Endodermal cell (in vitro differentiated cells): ENCODE measurements around the gene HBG2. TPM values are rescaled to one million over a fixed set of nuclear protein-coding genes. Genes with fewer than 3 reads are reported as not detected.
A peak's percentile ranks its signal among the peaks of the same experiment; 100 is the strongest.

Experiments
- DNase-seq: peaks from one replicate; pipeline ENCODE4 v3.0.0-alpha.2; 2017
- H3K27ac ChIP-seq: 2 replicates; pipeline ENCODE4 v1.5.1; 2013; ENCODE audit warnings: mild to moderate bottlenecking, low read depth, low read length, moderate library complexity
- H3K27me3 ChIP-seq: 2 replicates; pipeline ENCODE4 v1.6.1; 2013; ENCODE audit warnings: mild to moderate bottlenecking, low read length, moderate library complexity; ENCODE audit not compliant: insufficient read depth, control insufficient read depth, poor library complexity, severe bottlenecking
- H3K36me3 ChIP-seq: 2 replicates; pipeline ENCODE4 v1.7.0; 2013; ENCODE audit warnings: mild to moderate bottlenecking, low read length, moderate library complexity; ENCODE audit not compliant: control insufficient read depth, insufficient read depth
- H3K4me1 ChIP-seq: one replicate; pipeline ENCODE4 v1.7.0; 2013; ENCODE audit warnings: low read length; ENCODE audit not compliant: control insufficient read depth, insufficient read depth
- H3K4me3 ChIP-seq: 2 replicates; pipeline ENCODE4 v1.5.1; 2013; ENCODE audit warnings: mild to moderate bottlenecking, low read length, moderate library complexity
- H3K9ac ChIP-seq: 2 replicates; pipeline ENCODE4 v1.6.1; 2013; ENCODE audit warnings: mild to moderate bottlenecking, low read length, moderate library complexity; ENCODE audit not compliant: poor library complexity, severe bottlenecking; ENCODE audit errors: extremely low read depth
- H3K9me3 ChIP-seq: 2 replicates; pipeline ENCODE4 v1.6.1; 2013; ENCODE audit warnings: mild to moderate bottlenecking, low read length, moderate library complexity; ENCODE audit not compliant: control insufficient read depth
- H3K27ac Mint-ChIP-seq: 2 replicates; pipeline ENCODE4 v1.8.0; 2020; ENCODE audit warnings: mixed read lengths
- H3K27me3 Mint-ChIP-seq: 2 replicates; pipeline ENCODE4 v1.8.0; 2021; ENCODE audit warnings: mild to moderate bottlenecking, mixed read lengths; ENCODE audit not compliant: insufficient read depth
- H3K36me3 Mint-ChIP-seq: 2 replicates; pipeline ENCODE4 v1.8.0; 2020; ENCODE audit warnings: low read depth, mixed read lengths
- H3K4me1 Mint-ChIP-seq: 2 replicates; pipeline ENCODE4 v1.8.0; 2020; ENCODE audit warnings: mixed read lengths
- H3K4me3 Mint-ChIP-seq: 2 replicates; pipeline ENCODE4 v1.8.0; 2020; ENCODE audit warnings: mild to moderate bottlenecking, moderate library complexity, mixed read lengths
- H3K9me3 Mint-ChIP-seq: 2 replicates; pipeline ENCODE4 v1.8.0; 2020; ENCODE audit warnings: mild to moderate bottlenecking, mixed read lengths
- WGBS, 2 experiments: methylation state at CpG; one replicate each; pipeline versions ENCODE4 v1.1.5 to v1.1.7; 2013; ENCODE audit warnings: missing lambda C conversion rate in 2 of 2, mixed read lengths in 1 of 2; ENCODE audit not compliant: insufficient coverage in 1 of 2, insufficient read length in 1 of 2; 5-methylcytosine and 5-hydroxymethylcytosine counted together
- total RNA-seq, 2 donors: library from RNA; stranded (reverse); fragmentation: NEBNext Ultra II Directional in 1 of 2; extraction: Animal tissue kit (Norgen Biotek cat#: 25700) in 1 of 2; gene quantifications; 2 replicates in 1 of 2; 3 replicates in 1 of 2; pipeline ENCODE4 v1.2.1, GENCODE V29; 2021
- TF ChIP-seq, protein P1 (sequence below): fragments of 200-600 bp; sonication (generic); conservative IDR thresholded peaks from 2 replicates; pipeline ENCODE4 v1.5.0; 2021; ENCODE audit warnings: antibody characterized with exemption, mild to moderate bottlenecking

Gene HBG2
- total RNA-seq, 2 donors from 2014 or later: 0.59 to 0.62 TPM

DNA sequence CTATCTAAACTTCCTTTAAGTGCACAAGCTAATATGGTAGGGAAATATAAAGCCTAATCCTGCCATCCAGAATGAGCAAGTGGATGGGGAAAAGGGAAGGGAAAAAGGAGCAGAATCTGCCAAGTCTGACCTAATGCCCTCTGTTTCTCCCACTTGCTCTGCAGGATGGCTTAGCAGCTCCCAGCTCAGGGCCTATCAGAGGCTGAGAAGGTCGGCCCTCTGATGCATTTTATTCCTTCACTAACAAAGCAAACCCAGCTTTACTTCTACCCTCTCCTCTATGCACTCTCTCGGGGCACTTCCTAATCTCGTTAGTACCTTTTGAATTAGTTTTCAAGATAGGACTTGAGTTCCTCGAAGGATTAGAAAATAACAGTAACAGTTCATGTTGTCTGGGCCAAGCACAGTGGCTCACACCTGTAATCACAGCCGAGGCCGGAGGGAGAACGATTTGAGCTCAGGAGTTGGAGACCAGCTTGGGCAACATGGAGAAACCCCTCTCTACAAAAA is 44.1 kb downstream of the HBG2 start:
- no peak overlapping the region for H3K27ac ChIP-seq
- Mint-ChIP-seq H3K27me3 (no peaks in the 10 kb centered on the region), H3K9me3 (peaks cover 18% of the 10 kb centered on the region), H3K4me1 (peaks cover 19% of the 10 kb centered on the region), H3K36me3 (peaks cover 3% of the 10 kb centered on the region), H3K27ac (peak overlapping the region; percentile 16), H3K4me3 (no peak overlapping the region)
- H3K9me3 ChIP-seq: peaks cover 19% of the 10 kb centered on the region
- H3K27me3 ChIP-seq: no peaks in the 10 kb centered on the region
- DNase-seq: peak; percentile 72
- WGBS, 2 experiments: 38 to 52% methylated on average over 6 to 7 of the region's 7 CpGs
- peaks cover 10% of the 10 kb centered on the region for H3K4me1 ChIP-seq
- TF ChIP-seq, protein P1, sequence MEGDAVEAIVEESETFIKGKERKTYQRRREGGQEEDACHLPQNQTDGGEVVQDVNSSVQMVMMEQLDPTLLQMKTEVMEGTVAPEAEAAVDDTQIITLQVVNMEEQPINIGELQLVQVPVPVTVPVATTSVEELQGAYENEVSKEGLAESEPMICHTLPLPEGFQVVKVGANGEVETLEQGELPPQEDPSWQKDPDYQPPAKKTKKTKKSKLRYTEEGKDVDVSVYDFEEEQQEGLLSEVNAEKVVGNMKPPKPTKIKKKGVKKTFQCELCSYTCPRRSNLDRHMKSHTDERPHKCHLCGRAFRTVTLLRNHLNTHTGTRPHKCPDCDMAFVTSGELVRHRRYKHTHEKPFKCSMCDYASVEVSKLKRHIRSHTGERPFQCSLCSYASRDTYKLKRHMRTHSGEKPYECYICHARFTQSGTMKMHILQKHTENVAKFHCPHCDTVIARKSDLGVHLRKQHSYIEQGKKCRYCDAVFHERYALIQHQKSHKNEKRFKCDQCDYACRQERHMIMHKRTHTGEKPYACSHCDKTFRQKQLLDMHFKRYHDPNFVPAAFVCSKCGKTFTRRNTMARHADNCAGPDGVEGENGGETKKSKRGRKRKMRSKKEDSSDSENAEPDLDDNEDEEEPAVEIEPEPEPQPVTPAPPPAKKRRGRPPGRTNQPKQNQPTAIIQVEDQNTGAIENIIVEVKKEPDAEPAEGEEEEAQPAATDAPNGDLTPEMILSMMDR: no peak
- no peak overlapping the region for H3K9ac ChIP-seq
- no peak overlapping the region for H3K4me3 ChIP-seq
- H3K36me3 ChIP-seq: no peaks in the 10 kb centered on the region

- Mint-ChIP-seq H3K4me3 (no peak overlapping the region), H3K4me1 (peaks cover 10% of the 10 kb centered on the region), H3K9me3 (no peaks in the 10 kb centered on the region), H3K36me3 (no peaks in the 10 kb centered on the region), H3K27me3 (no peaks in the 10 kb centered on the region), H3K27ac (no peak overlapping the region)
- 40% methylated on average over 1 of the region's 1 CpG; no CpG with 5 or more reads in 1 of the 2 experiments for WGBS, 2 experiments
- Histone ChIP-seq H3K4me3 (no peak overlapping the region), H3K9ac (no peak overlapping the region), H3K36me3 (no peaks in the 10 kb centered on the region), H3K27ac (no peak overlapping the region), H3K9me3 (no peaks in the 10 kb centered on the region), H3K4me1 (peaks cover 5% of the 10 kb centered on the region), H3K27me3 (no peaks in the 10 kb centered on the region)
- TF ChIP-seq, protein P1: peak; percentile 82
- no peak for DNase-seq
Measured at GRCh38 chr11:5204787-5205186, 49.8 kb downstream of the HBG2 start.

GRCh38 chr11:5203366-5203765 is 51.2 kb downstream of the HBG2 start:
- Histone ChIP-seq H3K27me3 (no peaks in the 10 kb centered on the region), H3K4me3 (no peak overlapping the region), H3K27ac (no peak overlapping the region), H3K9ac (no peak overlapping the region), H3K4me1 (no peaks in the 10 kb centered on the region), H3K9me3 (no peaks in the 10 kb centered on the region), H3K36me3 (no peaks in the 10 kb centered on the region)
- H3K4me1 Mint-ChIP-seq: peaks cover 3% of the 10 kb centered on the region
- no peaks in the 10 kb centered on the region for H3K27me3 Mint-ChIP-seq
- DNase-seq: no peak
- H3K9me3 Mint-ChIP-seq: no peaks in the 10 kb centered on the region
- H3K4me3 Mint-ChIP-seq: no peak overlapping the region
- H3K36me3 Mint-ChIP-seq: no peaks in the 10 kb centered on the region
- no peak overlapping the region for H3K27ac Mint-ChIP-seq
- TF ChIP-seq, protein P1: no peak
- 98% methylated on average over 2 of the region's 2 CpGs; no CpG with 5 or more reads in 1 of the 2 experiments for WGBS, 2 experiments

Other genes starting within 250 kb of the HBG2 start
- not detected for gene OR52J3, start 208.3 kb downstream of the HBG2 start, total RNA-seq
- gene OR52E2, start 195.2 kb downstream of the HBG2 start, total RNA-seq: not detected
- gene OR52E1, start 185.2 kb downstream of the HBG2 start, total RNA-seq: not detected
- gene OR52A5, start 116.4 kb downstream of the HBG2 start, total RNA-seq: under 1 TPM; 0.13 to 0.15 TPM
- 10 to 100 TPM in 1 of 2 donors, 1 to 10 TPM in 1; 2.5 to 14.3 TPM for gene OR52A1, start 100.0 kb downstream of the HBG2 start, total RNA-seq
- not detected for gene OR51V1, start 54.1 kb downstream of the HBG2 start, total RNA-seq
- gene HBB, start 27.7 kb downstream of the HBG2 start, total RNA-seq: not detected
- not detected for gene HBD, start 20.3 kb downstream of the HBG2 start, total RNA-seq
- not detected for gene HBG1, start 4.9 kb downstream of the HBG2 start, total RNA-seq
- gene HBE1, start 15.2 kb upstream of the HBG2 start, total RNA-seq: 1 to 10 TPM in 1 of 2 donors, under 1 TPM in 1; 0.81 to 6.1 TPM
- not detected for gene OR51B4, start 47.2 kb upstream of the HBG2 start, total RNA-seq
- under 1 TPM in 1 of 2 donors, not detected in 1; 0.51 TPM for gene OR51B2, start 69.5 kb upstream of the HBG2 start, total RNA-seq
- 1 to 10 TPM in 1 of 2 donors, under 1 TPM in 1; 0.93 to 1.8 TPM for gene OR51B5, start 88.7 kb upstream of the HBG2 start, total RNA-seq
- gene OR51B6, start 96.7 kb upstream of the HBG2 start, total RNA-seq: under 1 TPM in 1 of 2 donors, not detected in 1; 0.29 TPM
- gene OR51M1, start 129.0 kb upstream of the HBG2 start, total RNA-seq: 1 to 10 TPM in 1 of 2 donors, under 1 TPM in 1; 0.55 to 1.1 TPM
- 1 to 10 TPM in 1 of 2 donors, under 1 TPM in 1; 0.24 to 1.6 TPM for gene OR51Q1, start 167.3 kb upstream of the HBG2 start, total RNA-seq
- gene OR51I1, start 186.7 kb upstream of the HBG2 start, total RNA-seq: not detected
- not detected for gene OR51I2, start 194.5 kb upstream of the HBG2 start, total RNA-seq
- gene OR52D1, start 233.9 kb upstream of the HBG2 start, total RNA-seq: not detected